22Rv1 (cell line): ENCODE data around the gene YPEL3.

Source experiments
- H3K27ac ChIP-seq: fragments of 450-650 bp; 2 replicates; pipeline ENCODE4 v1.5.1; 2017
- ZFX ChIP-seq: fragments of 450-650 bp; IDR thresholded peaks from 2 replicates; pipeline ENCODE4 v1.6.1; 2017; ENCODE audit warnings: antibody characterized with exemption, borderline replicate concordance
- TF ChIP-seq, protein P1 (sequence below): fragments of 450-650 bp; IDR thresholded peaks from 2 replicates; pipeline ENCODE4 v1.5.1; 2017; ENCODE audit warnings: mild to moderate bottlenecking

The YPEL3 gene, protein sequence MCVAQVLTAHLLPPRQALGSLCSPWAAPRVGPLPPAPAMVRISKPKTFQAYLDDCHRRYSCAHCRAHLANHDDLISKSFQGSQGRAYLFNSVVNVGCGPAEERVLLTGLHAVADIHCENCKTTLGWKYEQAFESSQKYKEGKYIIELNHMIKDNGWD

DNA sequence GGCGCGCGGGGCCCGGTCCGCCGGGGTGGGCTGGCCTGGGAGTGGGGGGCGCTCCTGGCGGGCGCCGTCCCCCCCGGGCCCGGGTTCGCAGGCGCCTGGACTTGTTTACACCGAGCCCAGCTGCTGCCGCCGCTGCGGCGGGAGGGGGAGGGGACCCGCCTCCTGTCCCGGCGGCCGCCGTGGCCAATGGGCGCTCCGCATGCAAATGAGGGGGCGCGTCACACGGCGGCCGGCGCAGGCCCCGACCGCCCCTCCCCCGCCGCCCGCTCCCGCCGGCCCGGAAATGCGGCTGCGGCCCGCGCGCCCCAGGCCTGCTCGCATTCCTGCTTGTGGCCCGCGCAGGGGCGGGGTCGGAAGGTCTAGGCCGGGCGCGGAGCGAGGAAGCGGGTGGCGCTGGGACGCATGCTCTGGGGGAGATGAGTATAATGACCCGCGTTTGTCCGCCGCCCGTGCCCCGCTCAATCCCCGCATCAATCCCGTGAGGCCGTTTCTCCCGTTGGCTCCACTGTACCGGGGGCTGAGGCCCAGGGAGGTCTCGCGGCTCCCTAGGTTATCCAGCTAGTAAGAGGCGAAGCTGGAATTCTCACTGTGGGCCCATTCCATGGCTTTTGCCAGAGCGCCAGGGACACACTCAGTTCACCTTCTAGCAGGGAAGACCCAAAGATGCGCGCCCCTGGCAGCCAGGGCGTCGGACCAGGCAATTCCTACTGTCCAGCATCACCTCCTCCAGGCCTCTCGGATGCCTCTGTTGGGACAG lies at the start of gene YPEL3:
Gene YPEL3 (minus strand): TSS at position 109 of the 757 bp plus-strand sequence. CDS start 731 bp downstream, outside the sequence.
- peak within 1 kb of the TSS; percentile 75 for H3K27ac ChIP-seq
- TF ChIP-seq, protein P1, sequence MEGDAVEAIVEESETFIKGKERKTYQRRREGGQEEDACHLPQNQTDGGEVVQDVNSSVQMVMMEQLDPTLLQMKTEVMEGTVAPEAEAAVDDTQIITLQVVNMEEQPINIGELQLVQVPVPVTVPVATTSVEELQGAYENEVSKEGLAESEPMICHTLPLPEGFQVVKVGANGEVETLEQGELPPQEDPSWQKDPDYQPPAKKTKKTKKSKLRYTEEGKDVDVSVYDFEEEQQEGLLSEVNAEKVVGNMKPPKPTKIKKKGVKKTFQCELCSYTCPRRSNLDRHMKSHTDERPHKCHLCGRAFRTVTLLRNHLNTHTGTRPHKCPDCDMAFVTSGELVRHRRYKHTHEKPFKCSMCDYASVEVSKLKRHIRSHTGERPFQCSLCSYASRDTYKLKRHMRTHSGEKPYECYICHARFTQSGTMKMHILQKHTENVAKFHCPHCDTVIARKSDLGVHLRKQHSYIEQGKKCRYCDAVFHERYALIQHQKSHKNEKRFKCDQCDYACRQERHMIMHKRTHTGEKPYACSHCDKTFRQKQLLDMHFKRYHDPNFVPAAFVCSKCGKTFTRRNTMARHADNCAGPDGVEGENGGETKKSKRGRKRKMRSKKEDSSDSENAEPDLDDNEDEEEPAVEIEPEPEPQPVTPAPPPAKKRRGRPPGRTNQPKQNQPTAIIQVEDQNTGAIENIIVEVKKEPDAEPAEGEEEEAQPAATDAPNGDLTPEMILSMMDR: no peak
- TF ChIP-seq ZFX: no peak

DNA sequence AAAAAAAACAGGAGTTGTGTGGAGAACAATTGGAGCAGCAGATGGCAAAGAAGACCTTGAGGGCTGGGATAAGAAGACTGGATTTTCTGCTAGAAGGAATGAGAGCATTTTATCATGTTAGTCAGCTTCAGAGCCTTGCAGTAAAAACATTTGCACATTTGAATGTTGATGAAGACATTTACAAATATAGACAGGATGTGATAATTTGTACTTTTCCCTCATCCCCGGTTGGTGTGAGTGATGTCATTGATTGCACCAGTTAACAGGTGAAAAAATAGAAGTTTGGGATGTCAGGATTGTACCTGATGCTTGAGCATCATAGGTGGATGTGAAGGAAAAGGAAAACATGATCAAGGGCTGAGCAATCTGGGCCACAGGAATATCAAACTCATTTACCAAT lies 49.6 kb upstream of the YPEL3 start:
- no peak overlapping the region for H3K27ac ChIP-seq
- no peak for TF ChIP-seq ZFX
- TF ChIP-seq, protein P1: no peak

GRCh38 chr16:30144917-30145316 lies 48.9 kb upstream of the YPEL3 start:
- no peak overlapping the region for H3K27ac ChIP-seq
- TF ChIP-seq, protein P1: no peak
- TF ChIP-seq ZFX: no peak

GRCh38 chr16:30144017-30144416 lies 48.0 kb upstream of the YPEL3 start:
- no peak for TF ChIP-seq ZFX
- TF ChIP-seq, protein P1: no peak
- H3K27ac ChIP-seq: no peak overlapping the region

- no peak for TF ChIP-seq ZFX
- TF ChIP-seq, protein P1: no peak
- H3K27ac ChIP-seq: no peak overlapping the region
Measured at GRCh38 chr16:30143347-30143702, 47.3 kb upstream of the YPEL3 start.

DNA sequence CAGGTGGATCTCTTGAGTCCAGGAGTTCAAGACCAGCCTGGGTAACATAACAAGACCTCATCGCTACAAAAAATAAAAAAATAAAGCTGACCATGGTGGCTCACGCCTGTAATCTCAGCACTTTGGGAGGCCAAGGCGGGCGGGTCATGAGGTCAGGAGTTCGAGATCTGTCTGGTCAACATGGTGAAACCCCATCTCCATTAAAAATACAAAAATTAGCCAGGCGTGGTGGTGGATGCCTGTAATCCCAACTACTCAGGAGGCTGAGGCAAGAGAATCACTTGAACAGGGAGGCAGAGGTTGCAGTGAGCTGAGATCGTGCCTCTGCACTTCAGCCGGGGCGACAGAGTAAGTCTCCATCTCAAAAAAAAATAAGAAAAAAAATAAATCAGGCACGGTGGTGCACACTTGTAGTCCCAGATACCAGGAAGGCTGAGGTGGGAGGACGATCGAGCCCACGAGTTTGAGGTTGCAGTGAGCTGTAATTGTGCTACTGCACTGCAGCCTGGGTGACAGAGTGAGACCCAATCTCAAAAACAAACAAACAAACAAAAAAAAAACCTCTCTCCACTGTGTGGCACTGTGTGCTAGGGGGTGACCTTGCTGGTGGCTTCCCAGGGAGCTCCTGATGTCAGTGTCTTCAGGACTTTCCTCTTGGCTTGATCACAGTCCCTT lies 46.8 kb upstream of the YPEL3 start:
- TF ChIP-seq ZFX: no peak
- TF ChIP-seq, protein P1: peak; percentile 18; the same call in 1 of the 2 replicates

DNA sequence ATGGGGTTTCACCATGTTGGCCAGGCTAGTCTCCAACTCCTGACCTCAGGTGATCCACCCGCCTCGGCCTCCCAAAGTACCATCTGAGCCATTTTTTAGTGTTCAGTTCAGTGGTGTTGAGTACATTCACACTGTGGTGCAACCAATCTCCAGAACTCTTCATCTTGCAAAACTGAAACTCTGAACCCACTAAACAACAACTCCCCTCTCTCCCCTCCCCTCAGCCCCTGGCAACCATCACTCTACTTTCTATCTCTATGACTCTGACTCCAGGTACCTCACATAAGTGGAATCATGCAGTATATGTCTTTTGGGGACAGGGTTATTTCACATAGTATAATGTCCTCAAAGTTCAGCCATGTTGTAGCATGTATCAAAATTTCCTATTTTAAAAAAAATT lies 45.7 kb upstream of the YPEL3 start:
- no peak overlapping the region for H3K27ac ChIP-seq
- TF ChIP-seq, protein P1: no peak
- TF ChIP-seq ZFX: no peak

More for the DNA sequence above, 46.8 kb upstream of the YPEL3 start:
- no peak overlapping the region for H3K27ac ChIP-seq
